Tibial nerve (tissue), 3 donors: ENCODE measurements around the gene FHOD1.

ENCODE experiments used
- CTCF ChIP-seq, 5 experiments: fragments of 200-600 bp in 3 of 5; fragments of 450-650 bp in 2 of 5; sonication (generic) in 3 of 5; IDR thresholded peaks; one replicate each; pipeline ENCODE4 v1.5.1; 2016 to 2019; ENCODE audit warnings: antibody characterized with exemption in 5 of 5, mild to moderate bottlenecking in 3 of 5, moderate library complexity in 2 of 5
- POLR2A ChIP-seq, 2 donors: fragments of 450-650 bp; IDR thresholded peaks; one replicate each; pipeline ENCODE4 v1.6.1; 2017; ENCODE audit warnings: antibody characterized with exemption in 2 of 2, mild to moderate bottlenecking in 2 of 2, moderate library complexity in 2 of 2

GRCh38 chr16:67192781-67193361 is 54.4 kb downstream of the FHOD1 start:
- no peak for TF ChIP-seq CTCF (IDR thresholded peaks at IDR 0.05)
- TF ChIP-seq POLR2A (IDR thresholded peaks at IDR 0.05): no peak
